PC-3 (cell line): ENCODE results near the gene TSPEAR. TPM values are rescaled to one million over a fixed set of nuclear protein-coding genes. Genes with fewer than 3 reads are reported as not detected.

Source experiments
- ATAC-seq: fragments of 200-7000 bp; cut with Tn5 transposase; 2 replicates; pipeline ENCODE4 v1.9.1; 2020; ENCODE audit warnings: mild to moderate bottlenecking, moderate library complexity
- BruUV-seq: library from RNA; stranded (reverse); fragments of 400-500 nt; replicated peaks from 2 replicates; lab custom pipeline; 2021; lab: Mats Ljungman, UMichigan
- CTCF ChIA-PET: fragments of 300-600 bp; sonication (Branson Sonifier 250); formaldehyde crosslinking; loops from one replicate; lab custom pipeline; 2022; ENCODE audit warnings: antibody characterized with exemption; lab: Charles Lee
- POLR2A ChIA-PET: fragments of 300-600 bp; sonication (Branson Sonifier 250); formaldehyde crosslinking; loops from one replicate; lab custom pipeline; 2022; ENCODE audit warnings: antibody characterized with exemption; ENCODE audit not compliant: unreplicated experiment; lab: Charles Lee
- DNase-seq: peaks from one replicate; pipeline ENCODE4 v3.0.0-alpha.2; 2015
- H2AFZ ChIP-seq: fragments of 300-600 bp; sonication (generic); 2 replicates; pipeline ENCODE4 v1.6.0; 2016; ENCODE audit warnings: antibody characterized with exemption, low read length
- H3F3A ChIP-seq: fragments of 300-600 bp; sonication (generic); one replicate; pipeline ENCODE4 v1.6.0; 2017; ENCODE audit warnings: antibody characterized with exemption, low read length, control low read depth, mild to moderate bottlenecking; ENCODE audit not compliant: unreplicated experiment
- H3K27ac ChIP-seq: fragments of 300-600 bp; sonication (generic); 2 replicates; pipeline ENCODE4 v1.5.1; 2016; ENCODE audit warnings: mild to moderate bottlenecking, low read length
- H3K27me3 ChIP-seq: fragments of 300-600 bp; sonication (generic); 2 replicates; pipeline ENCODE4 v1.6.1; 2016; ENCODE audit warnings: low read length, mixed read lengths
- H3K36me3 ChIP-seq: fragments of 300-600 bp; sonication (generic); 2 replicates; pipeline ENCODE4 v1.6.1; 2016; ENCODE audit warnings: low read depth, mixed run types, low read length, mixed read lengths
- H3K4me1 ChIP-seq: fragments of 300-600 bp; sonication (generic); 2 replicates; pipeline ENCODE4 v1.5.1; 2016; ENCODE audit warnings: low read length; ENCODE audit not compliant: insufficient read depth
- H3K4me2 ChIP-seq: fragments of 300-600 bp; sonication (generic); 2 replicates; pipeline ENCODE4 v1.6.0; 2016; ENCODE audit warnings: low read length
- H3K4me3 ChIP-seq: fragments of 300-600 bp; sonication (generic); 2 replicates; pipeline ENCODE4 v1.5.1; 2016; ENCODE audit warnings: mild to moderate bottlenecking, low read length, mixed read lengths
- H3K79me2 ChIP-seq: fragments of 300-600 bp; sonication (generic); 2 replicates; pipeline ENCODE4 v1.6.1; 2017; ENCODE audit warnings: low read length, mixed read lengths
- H3K9ac ChIP-seq: fragments of 300-600 bp; sonication (generic); 2 replicates; pipeline ENCODE4 v1.6.0; 2016; ENCODE audit warnings: mild to moderate bottlenecking, low read length
- H3K9me2 ChIP-seq: fragments of 300-600 bp; sonication (generic); replicated peaks from 2 replicates; pipeline ENCODE4 v1.6.1; 2016; ENCODE audit warnings: mixed run types, low read length, mixed read lengths
- H3K9me3 ChIP-seq: fragments of 300-600 bp; sonication (generic); 2 replicates; pipeline ENCODE4 v1.6.1; 2016; ENCODE audit warnings: low read length, mixed read lengths
- H4K20me1 ChIP-seq: fragments of 300-600 bp; sonication (generic); 2 replicates; pipeline ENCODE4 v1.6.1; 2016; ENCODE audit warnings: low read length, mixed read lengths
- CTCF ChIP-seq: fragments of 300-600 bp; sonication (generic); conservative IDR thresholded peaks from 2 replicates; pipeline ENCODE4 v1.5.1; 2017; ENCODE audit warnings: antibody characterized with exemption, low read depth, mild to moderate bottlenecking, low read length
- EZH2 ChIP-seq: fragments of 300-600 bp; sonication (generic); IDR thresholded peaks from one replicate; pipeline ENCODE4 v1.6.1; 2017; ENCODE audit warnings: antibody characterized with exemption, mild to moderate bottlenecking, low read length; ENCODE audit not compliant: unreplicated experiment
- EZH2phosphoT487 ChIP-seq: fragments of 300-600 bp; sonication (generic); IDR thresholded peaks from 2 replicates; pipeline ENCODE4 v1.6.1; 2018; ENCODE audit warnings: mild to moderate bottlenecking, antibody characterized with exemption, low read length, borderline replicate concordance
- intact Hi-C: fragments of 100-400 bp; cut with micrococcal nuclease; formaldehyde crosslinking; loops from 2 replicates; pipeline ENCODE4 v1.9.0; 2023
- total RNA-seq: library from RNA; depleted of rRNA; stranded (reverse); fragments of >200 nt; gene quantifications from 2 replicates; pipeline ENCODE4 v1.2.3, GENCODE V29; 2014

The TSPEAR gene
- total RNA-seq, 1 experiment from 2014 or later, result 2.1 TPM

- no TSS peak for BruUV-seq
- POLR2A ChIA-PET, result no interaction called here
- no peak overlapping the region for H3K4me2 ChIP-seq
Measured at GRCh38 chr21:44475266-44475845, 236.0 kb downstream of the TSPEAR start.

GRCh38 chr21:44473915-44474555, 237.3 kb downstream of the TSPEAR start:
- intact Hi-C loops, result no loop called here
- ChIA-PET POLR2A (no interaction called here), CTCF (no interaction called here)

More at GRCh38 chr21:44475266-44475845, 236.0 kb downstream of the TSPEAR start:
- Histone ChIP-seq H4K20me1 (no peaks in the 10 kb centered on the region), H3K36me3 (no peaks in the 10 kb centered on the region), H2AFZ (no peak overlapping the region), H3K27me3 (no peaks in the 10 kb centered on the region; the same call in 1 of the 2 replicates), H3K4me1 (no peaks in the 10 kb centered on the region), H3K9ac (no peak overlapping the region), H3K79me2 (no peaks in the 10 kb centered on the region), H3K9me3 (no peaks in the 10 kb centered on the region), H3F3A (no peaks in the 10 kb centered on the region), H3K9me2 (no peaks in the 10 kb centered on the region), H3K4me3 (no peak overlapping the region), H3K27ac (no peak overlapping the region)
- intact Hi-C loops, result no loop called here
- CTCF ChIA-PET, result no interaction called here
- ATAC-seq, result no peak
- DNase-seq, result no peak
- TF ChIP-seq EZH2 (no peak), EZH2phosphoT487 (no peak), CTCF (no peak)

GRCh38 chr21:44471996-44472395, 239.4 kb downstream of the TSPEAR start:
- DNase-seq (no peak), ATAC-seq (no peak)
- H3K4me3 ChIP-seq, result no peak overlapping the region
- TF ChIP-seq EZH2 (no peak), EZH2phosphoT487 (no peak), CTCF (no peak)
- intact Hi-C loops, result no loop called here
- no peaks in the 10 kb centered on the region for H3K36me3 ChIP-seq
- H3K79me2 ChIP-seq, result no peaks in the 10 kb centered on the region
- ChIA-PET POLR2A (no interaction called here), CTCF (no interaction called here)
- H2AFZ ChIP-seq, result no peak overlapping the region
- no peaks in the 10 kb centered on the region for H3K9me3 ChIP-seq
- no TSS peak for BruUV-seq
- no peaks in the 10 kb centered on the region for H3K9me2 ChIP-seq
- H3K4me2 ChIP-seq, result no peak overlapping the region
- no peaks in the 10 kb centered on the region for H4K20me1 ChIP-seq
- H3K27ac ChIP-seq, result no peak overlapping the region
- H3K4me1 ChIP-seq, result no peaks in the 10 kb centered on the region
- H3F3A ChIP-seq, result no peaks in the 10 kb centered on the region
- H3K27me3 ChIP-seq, result no peaks in the 10 kb centered on the region; the same call in 1 of the 2 replicates
- H3K9ac ChIP-seq, result no peak overlapping the region

More at GRCh38 chr21:44473915-44474555, 237.3 kb downstream of the TSPEAR start:
- Histone ChIP-seq H3K79me2 (no peaks in the 10 kb centered on the region), H3K27ac (no peak overlapping the region), H3K4me2 (no peak overlapping the region), H3K27me3 (no peaks in the 10 kb centered on the region; the same call in 1 of the 2 replicates), H3K4me3 (no peak overlapping the region), H3K9me2 (no peaks in the 10 kb centered on the region), H2AFZ (no peak overlapping the region), H4K20me1 (no peaks in the 10 kb centered on the region), H3F3A (no peaks in the 10 kb centered on the region), H3K4me1 (no peaks in the 10 kb centered on the region), H3K9me3 (no peaks in the 10 kb centered on the region), H3K36me3 (no peaks in the 10 kb centered on the region), H3K9ac (no peak overlapping the region)
- no peak for DNase-seq
- no peak for ATAC-seq
- no TSS peak for BruUV-seq
- TF ChIP-seq EZH2phosphoT487, result no peak
